HepG2 (cell line): ENCODE results near the gene PNMA6F. TPM values are rescaled to one million over a fixed set of nuclear protein-coding genes. Genes with fewer than 3 reads are reported as not detected.

Experiments
- ATAC-seq: fragments of 200-7000 bp; cut with Tn5 transposase; 3 replicates; pipeline ENCODE4 v1.9.1; 2020; ENCODE audit warnings: mild to moderate bottlenecking, moderate library complexity
- BruUV-seq: library from RNA; stranded (reverse); fragments of 400-500 nt; replicated peaks from 2 replicates; lab custom pipeline; 2021; lab: Mats Ljungman, UMichigan
- CTCF ChIA-PET: fragments of 300-600 bp; formaldehyde crosslinking; extraction: SDS; loops from one replicate; lab custom pipeline; 2021; ENCODE audit warnings: low total read pairs, inconsistent platforms, low intra/inter-chr PET ratio; lab: Yijun Ruan, JAX
- POLR2A ChIA-PET: fragments of 350-600 bp; sonication (Branson Sonifier 250); formaldehyde crosslinking; loops from one replicate; lab custom pipeline; 2020; ENCODE audit warnings: antibody characterized with exemption, inconsistent platforms; lab: Yijun Ruan, JAX
- DNase-seq: peaks from one replicate; pipeline ENCODE4 v3.0.0-alpha.2; 2015; ENCODE audit warnings: low spot score
- FAIRE-seq: peaks from 3 replicates; lab custom pipeline; 2011; peaks lifted over from hg19 to GRCh38; lab: Jason Lieb, UNC
- H2AFZ ChIP-seq: one replicate; pipeline ENCODE4 v1.6.1; 2011; ENCODE audit warnings: low read length, inconsistent platforms
- H3K27ac ChIP-seq: fragments of 300-600 bp; 3 replicates; pipeline ENCODE4 v1.8.0; 2011; ENCODE audit warnings: mixed run types, mild to moderate bottlenecking, mixed read lengths, low read length, inconsistent platforms; ENCODE audit not compliant: insufficient read depth; ENCODE audit errors: extremely low read length
- H3K27me3 ChIP-seq, 2 experiments: fragments of 200-600 bp in 1 of 2; 2 replicates in 1 of 2; 3 replicates in 1 of 2; pipeline versions ENCODE4 v1.6.0 to v1.8.0; 2011; ENCODE audit warnings: low read length in 2 of 2, mild to moderate bottlenecking in 2 of 2, moderate library complexity in 2 of 2, inconsistent platforms in 1 of 2; ENCODE audit not compliant: insufficient read depth in 2 of 2, control insufficient read depth in 1 of 2
- H3K36me3 ChIP-seq, 2 experiments: fragments of 200-600 bp in 1 of 2; replicated peaks in 1 of 2; 2 replicates in 1 of 2; 3 replicates in 1 of 2; pipeline versions ENCODE4 v1.5.1 to v1.8.0; 2011; ENCODE audit warnings: low read length in 2 of 2, inconsistent platforms in 1 of 2; ENCODE audit not compliant: insufficient read depth in 2 of 2, control insufficient read depth in 1 of 2
- H3K4me1 ChIP-seq: 2 replicates; pipeline ENCODE4 v1.5.1; 2012; ENCODE audit warnings: low read length, inconsistent platforms; ENCODE audit not compliant: insufficient read depth
- H3K4me2 ChIP-seq: 2 replicates; pipeline ENCODE4 v1.6.0; 2011; ENCODE audit warnings: low read depth, low read length, inconsistent platforms
- H3K4me3 ChIP-seq, 3 experiments: fragments of 200-600 bp in 1 of 3; sonication (generic), shearing (Covaris generic) in 1 of 3; replicated peaks in 1 of 3; 2 replicates each; pipeline ENCODE4 v1.5.1; 2011 to 2016; ENCODE audit warnings: low read length in 3 of 3, inconsistent platforms in 2 of 3, low read depth in 2 of 3, mild to moderate bottlenecking in 2 of 3, control low read depth in 1 of 3, mixed read lengths in 1 of 3; ENCODE audit not compliant: insufficient read depth in 1 of 3
- H3K79me2 ChIP-seq: one replicate; pipeline ENCODE4 v1.6.1; 2011; ENCODE audit warnings: low read length, inconsistent platforms; ENCODE audit not compliant: insufficient read depth
- H3K9ac ChIP-seq: 2 replicates; pipeline ENCODE4 v1.6.0; 2011; ENCODE audit warnings: mild to moderate bottlenecking, low read depth, low read length, inconsistent platforms; ENCODE audit not compliant: insufficient read depth
- H3K9me3 ChIP-seq: 2 replicates; pipeline ENCODE4 v1.5.1; 2012; ENCODE audit warnings: mild to moderate bottlenecking, low read length
- H4K20me1 ChIP-seq: 2 replicates; pipeline ENCODE4 v1.6.0; 2011; ENCODE audit warnings: inconsistent platforms, mild to moderate bottlenecking, low read length, moderate library complexity; ENCODE audit not compliant: insufficient read depth
- DDIT3 ChIP-seq: sonication (generic); formaldehyde crosslinking; IDR thresholded peaks from 2 replicates; pipeline ENCODE4 v1.4.0; 2020; ENCODE audit warnings: mild to moderate bottlenecking, missing genetic modification reagents
- DNMT3B ChIP-seq: conservative IDR thresholded peaks from 2 replicates; pipeline ENCODE4 v1.6.1; 2016; ENCODE audit warnings: missing biosample characterization, control low read depth
- EP300 ChIP-seq, 3 experiments: sonication (generic) in 1 of 3; formaldehyde crosslinking in 1 of 3; IDR thresholded peaks; 2 replicates each; pipeline versions ENCODE4 v1.5.1 to v1.6.1; 2011 to 2020; ENCODE audit warnings: low read depth in 2 of 3, low read length in 2 of 3, borderline replicate concordance in 1 of 3, improper control_type of control experiment in 1 of 3, mild to moderate bottlenecking in 1 of 3, missing genetic modification reagents in 1 of 3, moderate library complexity in 1 of 3
- HIC2 ChIP-seq: sonication (generic); formaldehyde crosslinking; IDR thresholded peaks from 2 replicates; pipeline ENCODE4 v1.9.0; 2022; ENCODE audit warnings: low read depth, missing genetic modification reagents
- LCORL ChIP-seq, 2 experiments: fragments of 450-650 bp in 1 of 2; sonication (generic) in 1 of 2; formaldehyde crosslinking in 1 of 2; IDR thresholded peaks; 2 replicates each; pipeline versions ENCODE4 v1.5.0 to v1.6.1; 2017 to 2020; ENCODE audit warnings: antibody characterized with exemption in 1 of 2, missing genetic modification reagents in 1 of 2
- MED1 ChIP-seq: sonication (generic); formaldehyde crosslinking; IDR thresholded peaks from 2 replicates; pipeline ENCODE4 v1.4.0; 2020; ENCODE audit warnings: missing genetic modification reagents
- NFKBIZ ChIP-seq: IDR thresholded peaks from 2 replicates; pipeline ENCODE4 v1.6.1; 2018; ENCODE audit warnings: missing genetic modification reagents, missing compliant biosample characterization
- PAX8 ChIP-seq: sonication (generic); formaldehyde crosslinking; IDR thresholded peaks from 2 replicates; pipeline ENCODE4 v1.8.0; 2022; ENCODE audit warnings: mild to moderate bottlenecking, missing genetic modification reagents, borderline replicate concordance
- RXRB ChIP-seq: IDR thresholded peaks from 2 replicates; pipeline ENCODE4 v1.6.1; 2016; ENCODE audit warnings: borderline replicate concordance, missing genetic modification reagents, missing compliant biosample characterization
- STAG1 ChIP-seq: sonication (generic); formaldehyde crosslinking; IDR thresholded peaks from 2 replicates; pipeline ENCODE4 v1.4.0; 2020; ENCODE audit warnings: missing genetic modification reagents
- ZBTB7A ChIP-seq: sonication (generic); formaldehyde crosslinking; IDR thresholded peaks from 2 replicates; pipeline ENCODE4 v1.8.0; 2022; ENCODE audit warnings: mild to moderate bottlenecking, missing genetic modification reagents
- ZFY ChIP-seq: sonication (generic); formaldehyde crosslinking; IDR thresholded peaks from 2 replicates; pipeline ENCODE4 v1.4.0; 2020; ENCODE audit warnings: missing genetic modification reagents
- ZMYM3 ChIP-seq: sonication (generic); formaldehyde crosslinking; IDR thresholded peaks from 2 replicates; pipeline ENCODE4 v1.5.1; 2020; ENCODE audit warnings: mild to moderate bottlenecking, missing genetic modification reagents
- ZNF143 ChIP-seq: sonication (generic); formaldehyde crosslinking; IDR thresholded peaks from 2 replicates; pipeline ENCODE4 v1.4.0; 2020; ENCODE audit warnings: missing genetic modification reagents
- ZNF292 ChIP-seq: sonication (generic); formaldehyde crosslinking; IDR thresholded peaks from 2 replicates; pipeline ENCODE4 v1.8.1; 2022; ENCODE audit warnings: mild to moderate bottlenecking, low read depth, missing genetic modification reagents, borderline replicate concordance
- ZNF552 ChIP-seq: sonication (generic); formaldehyde crosslinking; IDR thresholded peaks from 2 replicates; pipeline ENCODE4 v1.9.0; 2022; ENCODE audit warnings: missing genetic modification reagents, mild to moderate bottlenecking, borderline replicate concordance
- ZNF598 ChIP-seq: sonication (generic); formaldehyde crosslinking; IDR thresholded peaks from 2 replicates; pipeline ENCODE4 v1.5.1; 2020; ENCODE audit warnings: mild to moderate bottlenecking, missing genetic modification reagents, borderline replicate concordance
- WGBS: methylation state at CpG from one replicate; pipeline ENCODE4 v1.1.6; 2017; ENCODE audit warnings: low lambda C conversion rate; 5-methylcytosine and 5-hydroxymethylcytosine counted together
- in situ Hi-C: cut with HindIII; loops from 2 replicates; pipeline ENCODE4 v1.10.0; 2017; ENCODE audit warnings: low pct_unique_long_range_greater_than_20kb; ENCODE audit not compliant: extremely low pct_ligation_motif_present
- intact Hi-C: fragments of 100-400 bp; cut with micrococcal nuclease; formaldehyde crosslinking; loops from one replicate; pipeline ENCODE4 v1.10.0; 2022; ENCODE audit not compliant: unreplicated experiment
- polyA plus RNA-seq, 8 experiments: library from polyadenylated mRNA; depleted of rRNA in 3 of 8; stranded (reverse) in 7 of 8; unstranded in 1 of 8; fragments of >200 nt; fragmentation: Illumina TruSeq in 4 of 8; extraction: Trizol in 4 of 8; gene quantifications; 2 replicates each; pipeline versions ENCODE4 v1.2.1 to v1.2.3, GENCODE V29; 2011 to 2016; ENCODE audit warnings: low read depth in 4 of 8, missing spikeins in 1 of 8, mixed read lengths in 1 of 8; ENCODE audit not compliant: insufficient read depth in 1 of 8
- total RNA-seq, 5 experiments: library from RNA; depleted of rRNA; stranded (reverse); fragments of >200 nt; fragmentation: Illumina TruSeq; extraction: Trizol; gene quantifications; 2 replicates each; pipeline ENCODE4 v1.2.3, GENCODE V29; 2016; ENCODE audit warnings: low read depth in 1 of 5
- TF ChIP-seq, protein P1 (sequence below): sonication (generic); formaldehyde crosslinking; IDR thresholded peaks from 2 replicates; pipeline ENCODE4 v1.5.0; 2020; ENCODE audit warnings: missing genetic modification reagents
- TF ChIP-seq, protein P2 (sequence below): sonication (generic); formaldehyde crosslinking; IDR thresholded peaks from 2 replicates; pipeline ENCODE4 v1.4.0; 2020; ENCODE audit warnings: low read depth, missing genetic modification reagents

The PNMA6F gene
- total and polyA plus RNA-seq, 2 of the 13 experiments (the other 11 are each of a cell fraction or from before 2014, with no cell fraction given) = not detected

- H3K36me3 ChIP-seq = peaks cover 0 to 17% of the 10 kb centered on the region in 2 experiments; a peak in 1 of 5 replicates
- in situ Hi-C loops = no loop called here
Measured at GRCh38 chrX:153338836-153339235, 17.3 kb upstream of the PNMA6F start.

More at GRCh38 chrX:153338836-153339235, 17.3 kb upstream of the PNMA6F start:
- H3K4me1 ChIP-seq = peaks cover 32% of the 10 kb centered on the region
- 100% methylated on average over 5 of the region's 7 CpGs for WGBS
- DNase-seq = no peak
- TF ChIP-seq NFKBIZ (CRISPR knock-in tag) (no peak), PAX8 (no peak), HIC2 (CRISPR knock-in tag) (no peak), STAG1 (CRISPR knock-in tag) (no peak), ZNF292 (CRISPR knock-in tag) (no peak), DDIT3 (no peak), ZNF552 (no peak), DNMT3B (CRISPR knock-in tag) (no peak), MED1 (CRISPR knock-in tag) (no peak), ZFY (no peak), RXRB (CRISPR knock-in tag) (no peak), LCORL (IDR thresholded peaks at IDR 0.05) (no peak), LCORL (CRISPR knock-in tag; IDR thresholded peaks at IDR 0.05) (no peak), ZMYM3 (CRISPR knock-in tag) (no peak), ZBTB7A (CRISPR knock-in tag) (no peak), ZNF143 (CRISPR knock-in tag) (no peak), EP300 (IDR thresholded peaks at IDR 0.05; ENCODE audit: low read depth in 2 of 2, low read length in 2 of 2) (no peak), EP300 (CRISPR knock-in tag; IDR thresholded peaks at IDR 0.05; ENCODE audit: borderline replicate concordance) (no peak), ZNF598 (CRISPR knock-in tag) (no peak)
- TF ChIP-seq, protein P1, sequence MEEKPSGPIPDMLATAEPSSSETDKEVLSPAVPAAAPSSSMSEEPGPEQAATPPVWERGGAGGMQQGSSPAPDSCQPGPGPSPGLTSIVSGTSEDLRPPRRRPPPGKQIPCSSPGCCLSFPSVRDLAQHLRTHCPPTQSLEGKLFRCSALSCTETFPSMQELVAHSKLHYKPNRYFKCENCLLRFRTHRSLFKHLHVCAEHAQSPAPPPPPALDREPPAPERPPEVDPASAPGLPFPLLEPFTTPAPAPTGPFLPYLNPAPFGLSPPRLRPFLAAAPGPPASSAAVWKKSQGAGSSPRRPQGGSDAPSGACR (CRISPR knock-in tag) = no peak
- TF ChIP-seq, protein P2, sequence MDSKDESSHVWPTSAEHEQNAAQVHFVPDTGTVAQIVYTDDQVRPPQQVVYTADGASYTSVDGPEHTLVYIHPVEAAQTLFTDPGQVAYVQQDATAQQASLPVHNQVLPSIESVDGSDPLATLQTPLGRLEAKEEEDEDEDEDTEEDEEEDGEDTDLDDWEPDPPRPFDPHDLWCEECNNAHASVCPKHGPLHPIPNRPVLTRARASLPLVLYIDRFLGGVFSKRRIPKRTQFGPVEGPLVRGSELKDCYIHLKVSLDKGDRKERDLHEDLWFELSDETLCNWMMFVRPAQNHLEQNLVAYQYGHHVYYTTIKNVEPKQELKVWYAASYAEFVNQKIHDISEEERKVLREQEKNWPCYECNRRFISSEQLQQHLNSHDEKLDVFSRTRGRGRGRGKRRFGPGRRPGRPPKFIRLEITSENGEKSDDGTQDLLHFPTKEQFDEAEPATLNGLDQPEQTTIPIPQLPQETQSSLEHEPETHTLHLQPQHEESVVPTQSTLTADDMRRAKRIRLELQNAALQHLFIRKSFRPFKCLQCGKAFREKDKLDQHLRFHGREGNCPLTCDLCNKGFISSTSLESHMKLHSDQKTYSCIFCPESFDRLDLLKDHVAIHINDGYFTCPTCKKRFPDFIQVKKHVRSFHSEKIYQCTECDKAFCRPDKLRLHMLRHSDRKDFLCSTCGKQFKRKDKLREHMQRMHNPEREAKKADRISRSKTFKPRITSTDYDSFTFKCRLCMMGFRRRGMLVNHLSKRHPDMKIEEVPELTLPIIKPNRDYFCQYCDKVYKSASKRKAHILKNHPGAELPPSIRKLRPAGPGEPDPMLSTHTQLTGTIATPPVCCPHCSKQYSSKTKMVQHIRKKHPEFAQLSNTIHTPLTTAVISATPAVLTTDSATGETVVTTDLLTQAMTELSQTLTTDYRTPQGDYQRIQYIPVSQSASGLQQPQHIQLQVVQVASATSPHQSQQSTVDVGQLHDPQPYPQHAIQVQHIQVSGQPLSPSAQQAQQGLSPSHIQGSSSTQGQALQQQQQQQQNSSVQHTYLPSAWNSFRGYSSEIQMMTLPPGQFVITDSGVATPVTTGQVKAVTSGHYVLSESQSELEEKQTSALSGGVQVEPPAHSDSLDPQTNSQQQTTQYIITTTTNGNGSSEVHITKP (CRISPR knock-in tag) = no peak
- TF ChIP-seq, all 625 proteins: peak for 0
- no TSS peak for BruUV-seq
- H3K27me3 ChIP-seq = no peaks in the 10 kb centered on the region
- H3K9ac ChIP-seq = no peak overlapping the region
- H4K20me1 ChIP-seq = peaks cover 3% of the 10 kb centered on the region; the same call in 1 of the 2 replicates
- ChIA-PET CTCF (no interaction called here), POLR2A (no interaction called here)
- ATAC-seq (no peak), FAIRE-seq (no peak)
- intact Hi-C loops = no loop called here
- H3K27ac ChIP-seq = no peak overlapping the region
- H3K4me3 ChIP-seq = no peak overlapping the region
- H3K79me2 ChIP-seq = peaks cover 12% of the 10 kb centered on the region
- H3K9me3 ChIP-seq = no peaks in the 10 kb centered on the region
- no peak overlapping the region for H2AFZ ChIP-seq
- no peak overlapping the region for H3K4me2 ChIP-seq
